H1 (cell line): Measurements from ENCODE around the gene RGS6.

ENCODE experiments used
- ASH2L ChIP-seq: fragments of 200-600, 300-600 bp; sonication (generic); IDR thresholded peaks from one replicate; pipeline ENCODE4 v1.7.1; 2017; ENCODE audit warnings: low read length
- CEBPB ChIP-seq: IDR thresholded peaks from 2 replicates; pipeline ENCODE4 v1.6.1; 2012; ENCODE audit warnings: low read depth, low read length
- CHD2 ChIP-seq: IDR thresholded peaks from 2 replicates; pipeline ENCODE4 v1.6.1; 2012; ENCODE audit warnings: low read length, improper control_type of control experiment
- EZH2 ChIP-seq: fragments of 200-600 bp; sonication (generic); IDR thresholded peaks from 2 replicates; pipeline ENCODE4 v1.7.1; 2012; ENCODE audit warnings: low read depth, mild to moderate bottlenecking, moderate library complexity, low read length, inconsistent platforms; ENCODE audit not compliant: severe bottlenecking
- KDM1A ChIP-seq: fragments of 200-600, 300-600 bp; sonication (generic); IDR thresholded peaks from 2 replicates; pipeline ENCODE4 v1.7.1; 2016; ENCODE audit warnings: mild to moderate bottlenecking, low read length, borderline replicate concordance
- POLR2A ChIP-seq, 2 experiments: IDR thresholded peaks; 1 replicate in 1 of 2; 2 replicates in 1 of 2; pipeline ENCODE4 v1.6.1; 2011; ENCODE audit warnings: low read depth in 2 of 2, low read length in 2 of 2, mild to moderate bottlenecking in 2 of 2; ENCODE audit errors: control extremely low read depth in 1 of 2
- RFX5 ChIP-seq: IDR thresholded peaks from 2 replicates; pipeline ENCODE4 v1.6.1; 2011; ENCODE audit warnings: low read depth, low read length, improper control_type of control experiment, borderline replicate concordance
- SUZ12 ChIP-seq: fragments of 200-600 bp; sonication (generic); IDR thresholded peaks from 2 replicates; pipeline ENCODE4 v1.6.1; 2012; ENCODE audit warnings: mild to moderate bottlenecking, inconsistent platforms, low read length, moderate library complexity, mixed read lengths
- ZNF274 ChIP-seq: IDR thresholded peaks from 2 replicates; pipeline ENCODE4 v1.7.0; 2012; ENCODE audit warnings: low read length, borderline replicate concordance; ENCODE audit errors: extremely low read depth
- TF ChIP-seq, protein P1 (sequence below), 3 experiments: IDR thresholded peaks; 1 replicate in 2 of 3; 2 replicates in 1 of 3; pipeline versions ENCODE4 v1.5.1 to v1.6.1; 2011; ENCODE audit warnings: low read length in 3 of 3, mild to moderate bottlenecking in 3 of 3, inconsistent platforms in 2 of 3, low read depth in 1 of 3, moderate library complexity in 1 of 3; ENCODE audit not compliant: insufficient read depth in 1 of 3; ENCODE audit errors: control extremely low read depth in 1 of 3
- TF ChIP-seq, protein P2 (sequence below): IDR thresholded peaks from 2 replicates; pipeline ENCODE4 v1.6.1; 2012; ENCODE audit warnings: inconsistent platforms

GRCh38 chr14:72404106-72404774 is 472.0 kb downstream of the RGS6 start:
- TF ChIP-seq RFX5 (no peak), POLR2A (IDR thresholded peaks at IDR 0.05; ENCODE audit: control extremely low read depth in 1 of 2, low read depth in 2 of 2, low read length in 2 of 2) (no peak), ZNF274 (no peak), ASH2L (no peak), CEBPB (no peak), EZH2 (no peak), KDM1A (no peak), CHD2 (no peak), SUZ12 (no peak)
- TF ChIP-seq, protein P1, sequence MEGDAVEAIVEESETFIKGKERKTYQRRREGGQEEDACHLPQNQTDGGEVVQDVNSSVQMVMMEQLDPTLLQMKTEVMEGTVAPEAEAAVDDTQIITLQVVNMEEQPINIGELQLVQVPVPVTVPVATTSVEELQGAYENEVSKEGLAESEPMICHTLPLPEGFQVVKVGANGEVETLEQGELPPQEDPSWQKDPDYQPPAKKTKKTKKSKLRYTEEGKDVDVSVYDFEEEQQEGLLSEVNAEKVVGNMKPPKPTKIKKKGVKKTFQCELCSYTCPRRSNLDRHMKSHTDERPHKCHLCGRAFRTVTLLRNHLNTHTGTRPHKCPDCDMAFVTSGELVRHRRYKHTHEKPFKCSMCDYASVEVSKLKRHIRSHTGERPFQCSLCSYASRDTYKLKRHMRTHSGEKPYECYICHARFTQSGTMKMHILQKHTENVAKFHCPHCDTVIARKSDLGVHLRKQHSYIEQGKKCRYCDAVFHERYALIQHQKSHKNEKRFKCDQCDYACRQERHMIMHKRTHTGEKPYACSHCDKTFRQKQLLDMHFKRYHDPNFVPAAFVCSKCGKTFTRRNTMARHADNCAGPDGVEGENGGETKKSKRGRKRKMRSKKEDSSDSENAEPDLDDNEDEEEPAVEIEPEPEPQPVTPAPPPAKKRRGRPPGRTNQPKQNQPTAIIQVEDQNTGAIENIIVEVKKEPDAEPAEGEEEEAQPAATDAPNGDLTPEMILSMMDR (IDR thresholded peaks at IDR 0.05; ENCODE audit: control extremely low read depth in 1 of 3, insufficient read depth in 1 of 3, low read depth in 1 of 3, low read length in 3 of 3), result no peak
- TF ChIP-seq, protein P2, sequence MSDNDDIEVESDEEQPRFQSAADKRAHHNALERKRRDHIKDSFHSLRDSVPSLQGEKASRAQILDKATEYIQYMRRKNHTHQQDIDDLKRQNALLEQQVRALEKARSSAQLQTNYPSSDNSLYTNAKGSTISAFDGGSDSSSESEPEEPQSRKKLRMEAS, result no peak
